ENCODE results near the gene COQ6.
"Not testable (repeated sequence)": the region's sequence is repeated elsewhere in the genome, so short reads cannot be mapped to it uniquely, and the experiment has no call there.

COQ6 gene

GRCh38 chr14:73973497-73973896 is 23.4 kb downstream of the COQ6 start:
- in situ Hi-C loops (cut with MboI; ENCODE audit: low pct_unique_long_range_greater_than_20kb, low sequenced_read_pairs), result no loop called here
- DNase-seq, result no peak

DNA sequence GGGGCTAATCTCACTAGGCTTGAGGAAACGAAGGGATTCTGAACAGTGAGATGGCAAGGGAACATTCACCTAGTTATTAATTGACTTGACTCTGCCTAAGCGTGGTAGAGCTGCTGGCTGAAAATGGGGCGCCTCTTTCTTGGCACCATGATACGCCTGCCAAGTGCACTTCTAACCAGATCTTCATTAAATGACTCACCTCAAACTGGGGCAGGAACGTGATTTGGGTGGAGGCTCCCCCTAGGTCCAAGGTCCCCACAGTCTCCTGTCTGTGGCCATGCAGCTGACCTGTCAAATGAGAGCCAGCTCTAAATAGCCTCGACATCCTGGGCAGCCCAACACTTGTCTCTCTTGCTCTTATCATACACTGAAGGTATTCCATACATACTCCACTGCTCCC is 26.0 kb downstream of the COQ6 start:
- in situ Hi-C loops (cut with MboI; ENCODE audit: low pct_unique_long_range_greater_than_20kb, low sequenced_read_pairs), result no loop called here
- no peak for DNase-seq

DNA sequence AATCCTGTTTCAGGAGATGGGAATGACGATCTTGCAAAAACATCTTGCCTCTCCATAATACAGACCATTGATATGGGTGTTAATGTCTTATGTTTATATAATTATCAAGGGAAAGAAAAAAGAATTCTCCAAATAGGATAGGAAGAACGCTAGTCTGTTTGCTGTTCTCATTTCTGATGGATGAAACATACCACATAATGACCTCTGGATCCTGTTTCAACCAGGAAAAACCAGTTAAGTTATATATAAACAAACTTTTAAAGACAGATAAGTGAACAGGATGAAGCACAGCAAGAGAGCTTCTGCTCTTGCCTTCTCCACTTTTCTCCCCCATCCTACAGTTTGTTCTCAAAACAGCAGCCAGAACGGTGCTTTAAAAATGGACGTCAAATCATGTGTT is 27.8 kb downstream of the COQ6 start:
- no peak for DNase-seq
- in situ Hi-C loops (cut with MboI; ENCODE audit: low pct_unique_long_range_greater_than_20kb, low sequenced_read_pairs), result no loop called here

DNA sequence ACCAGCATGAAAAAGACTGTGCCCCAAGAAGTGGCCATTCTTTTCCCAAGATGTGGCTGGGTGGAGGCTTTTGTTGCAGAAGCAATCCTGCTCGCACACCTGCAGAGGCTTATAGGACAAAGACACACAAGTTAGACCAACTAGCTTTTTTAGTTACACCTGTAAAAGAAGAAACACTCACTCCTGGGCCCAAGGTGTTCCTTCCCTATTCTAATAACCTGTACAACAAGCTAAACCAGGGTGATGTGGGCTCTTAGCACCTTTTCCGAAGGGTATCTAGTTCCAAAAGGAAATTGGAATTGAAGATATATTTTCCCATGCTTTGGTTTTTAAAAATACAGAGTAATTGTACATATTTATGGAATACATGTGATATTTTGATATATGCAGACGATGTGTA is 38.0 kb downstream of the COQ6 start:
- DNase-seq, result no peak
- in situ Hi-C loops (cut with MboI; ENCODE audit: low pct_unique_long_range_greater_than_20kb, low sequenced_read_pairs), result no loop called here

- DNase-seq; in situ Hi-C loops (cut with MboI; ENCODE audit: low pct_unique_long_range_greater_than_20kb, low sequenced_read_pairs): not testable (repeated sequence)
These were observed 38.6 kb downstream of the COQ6 start for GRCh38 chr14:73988656-73989055.

- in situ Hi-C loops (cut with MboI; ENCODE audit: low pct_unique_long_range_greater_than_20kb, low sequenced_read_pairs), result no loop called here
These were observed 41.0 kb downstream of the COQ6 start for GRCh38 chr14:73991092-73991491.

DNA sequence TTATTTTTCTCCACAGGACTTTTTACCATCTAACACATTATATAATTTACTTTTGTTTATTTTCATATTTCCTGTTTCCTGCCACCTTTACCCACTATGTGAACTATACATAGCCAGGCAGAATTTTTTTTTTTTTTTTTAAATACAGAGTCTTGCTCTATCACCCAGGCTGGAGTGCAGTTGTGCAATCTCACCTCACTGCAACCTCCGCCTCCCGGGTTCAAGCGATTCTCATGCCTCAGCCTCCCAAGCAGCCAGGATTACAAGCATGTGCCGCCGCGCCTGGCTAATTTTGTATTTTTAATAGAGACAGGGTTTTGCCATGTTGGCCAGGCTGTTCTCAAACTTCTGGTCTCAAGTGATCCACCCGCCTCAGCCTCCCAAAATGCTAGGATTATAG is 44.8 kb downstream of the COQ6 start:
- in situ Hi-C loops (cut with MboI; ENCODE audit: low pct_unique_long_range_greater_than_20kb, low sequenced_read_pairs); DNase-seq: not testable (repeated sequence)

More at GRCh38 chr14:73991092-73991491, 41.0 kb downstream of the COQ6 start:
- DNase-seq, result no peak

DNA sequence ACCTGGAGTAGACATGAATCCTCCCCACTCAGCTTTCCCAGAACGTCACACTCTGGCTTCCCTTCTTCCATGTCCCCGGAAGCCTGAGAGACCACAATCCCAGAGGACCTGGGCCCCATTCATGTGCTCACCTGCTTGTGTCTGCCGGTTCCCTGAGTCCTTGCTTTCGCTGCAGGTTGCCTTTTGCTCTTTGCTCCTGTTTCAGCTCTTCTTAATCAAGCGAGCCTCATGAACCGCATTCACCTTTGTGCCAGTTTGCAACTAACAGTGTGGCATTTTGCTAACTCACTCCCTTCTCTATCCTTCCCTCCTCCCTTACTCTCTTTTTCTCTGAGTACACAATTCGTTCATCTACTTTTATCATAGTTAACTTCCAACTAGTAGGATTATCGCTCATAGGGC is 45.9 kb downstream of the COQ6 start:
- no peak for DNase-seq
- in situ Hi-C loops (cut with MboI; ENCODE audit: low pct_unique_long_range_greater_than_20kb, low sequenced_read_pairs), result no loop called here

DNA sequence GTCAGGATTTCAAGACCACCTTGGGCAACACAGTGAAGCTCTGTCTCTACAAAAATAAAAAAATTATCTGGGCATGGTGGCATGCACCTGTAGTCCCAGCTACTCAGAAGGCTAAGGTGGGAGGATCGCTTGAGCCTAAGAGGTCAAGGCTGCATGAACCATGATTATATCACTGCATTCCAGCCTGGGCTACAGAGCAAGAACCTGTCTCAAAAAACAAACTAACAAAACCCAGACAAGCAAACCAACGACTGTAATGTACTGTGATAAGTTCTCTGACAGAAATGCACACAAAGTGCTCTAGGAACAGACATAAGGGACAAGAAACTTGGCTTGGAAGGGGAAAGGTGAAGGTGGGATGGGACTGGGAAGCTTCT is 46.6 kb downstream of the COQ6 start:
- DNase-seq, result no peak
- in situ Hi-C loops (cut with MboI; ENCODE audit: low pct_unique_long_range_greater_than_20kb, low sequenced_read_pairs), result no loop called here

GRCh38 chr14:73997108-73997943 is 47.2 kb downstream of the COQ6 start:
- in situ Hi-C loops (cut with MboI; ENCODE audit: low pct_unique_long_range_greater_than_20kb, low sequenced_read_pairs), result no loop called here

GRCh38 chr14:73997944-73998447 is 47.9 kb downstream of the COQ6 start:
- DNase-seq, result no peak
- in situ Hi-C loops (cut with MboI; ENCODE audit: low pct_unique_long_range_greater_than_20kb, low sequenced_read_pairs), result no loop called here

More at GRCh38 chr14:73997108-73997943, 47.2 kb downstream of the COQ6 start:
- no peak for DNase-seq

DNA sequence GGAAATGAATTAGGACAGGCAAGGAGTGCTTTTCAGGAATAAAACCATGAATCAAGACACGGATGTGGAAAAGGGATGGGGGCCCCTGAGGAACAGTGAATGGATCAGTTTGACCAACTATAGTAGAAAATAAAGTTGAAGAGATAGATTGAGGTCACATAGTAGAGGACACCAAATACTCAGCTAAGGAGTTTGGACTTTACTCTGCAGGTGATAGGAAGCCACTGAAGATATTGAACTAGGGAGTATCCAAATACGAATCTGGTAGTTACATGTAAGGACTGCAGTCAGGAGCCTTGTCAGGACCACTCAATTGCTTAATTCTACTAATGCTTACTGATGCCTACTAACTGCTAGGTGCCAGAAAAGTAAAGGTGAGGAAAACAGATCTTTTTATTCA is 48.6 kb downstream of the COQ6 start:
- in situ Hi-C loops (cut with MboI; ENCODE audit: low pct_unique_long_range_greater_than_20kb, low sequenced_read_pairs), result no loop called here
- DNase-seq, result no peak

GRCh38 chr14:74005664-74006063 is 55.6 kb downstream of the COQ6 start:
- DNase-seq; in situ Hi-C loops (cut with MboI; ENCODE audit: low pct_unique_long_range_greater_than_20kb, low sequenced_read_pairs): not testable (repeated sequence)

DNA sequence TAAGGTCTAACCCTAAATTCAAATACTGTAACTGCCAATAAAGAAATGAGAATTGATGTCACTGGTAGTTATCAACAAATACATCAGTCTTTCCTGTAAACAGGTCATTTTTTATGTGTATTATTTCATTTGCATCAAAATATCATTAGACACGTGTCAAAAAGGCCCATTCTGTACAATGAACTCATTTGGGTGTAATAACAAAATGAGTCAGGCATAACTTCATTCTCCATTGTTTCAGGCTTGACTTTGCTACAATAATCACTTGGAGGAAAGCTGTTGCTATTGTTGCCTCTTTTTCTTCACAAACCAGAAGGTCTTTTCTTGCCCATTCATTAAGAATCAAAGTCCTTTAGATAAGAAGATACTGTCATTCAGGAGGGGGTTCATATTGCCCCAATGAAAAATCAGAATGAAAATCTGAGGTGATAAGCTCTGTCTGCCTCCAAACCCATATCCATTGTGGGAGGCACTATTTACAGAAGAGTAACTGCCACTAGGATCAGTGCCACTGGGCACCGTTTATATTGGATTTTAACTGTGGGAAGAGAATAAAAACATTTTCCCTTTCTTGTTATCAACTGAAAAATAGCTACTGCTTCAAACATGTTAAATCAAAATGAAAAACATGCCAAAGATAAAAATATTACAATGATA is 58.9 kb downstream of the COQ6 start:
- DNase-seq, result no peak
- in situ Hi-C loops (cut with MboI; ENCODE audit: low pct_unique_long_range_greater_than_20kb, low sequenced_read_pairs), result no loop called here
